BJ (cell line): ENCODE results near the gene CCDC9. TPM values are rescaled to one million over a fixed set of nuclear protein-coding genes. Genes with fewer than 3 reads are reported as not detected.

Source experiments
- CTCF ChIA-PET: fragments of 350-600 bp; formaldehyde crosslinking; extraction: SDS; loops from one replicate; lab custom pipeline; 2021; ENCODE audit warnings: antibody characterized with exemption, inconsistent platforms; lab: Yijun Ruan, JAX
- POLR2A ChIA-PET: fragments of 300-600 bp; sonication (Branson Sonifier 250); formaldehyde crosslinking; extraction: SDS; loops from one replicate; lab custom pipeline; 2021; ENCODE audit warnings: antibody characterized with exemption; lab: Charles Lee
- DNase-seq: peaks from one replicate; pipeline ENCODE4 v3.0.0-alpha.2; 2011; ENCODE audit warnings: low read depth
- H3K27me3 ChIP-seq: 2 replicates; pipeline ENCODE4 v1.6.0; 2011; ENCODE audit warnings: low read length; ENCODE audit not compliant: control insufficient read depth, insufficient read depth
- H3K36me3 ChIP-seq: 2 replicates; pipeline ENCODE4 v1.5.1; 2011; ENCODE audit warnings: low read length; ENCODE audit not compliant: control insufficient read depth, insufficient read depth
- H3K4me3 ChIP-seq: 2 replicates; pipeline ENCODE4 v1.5.1; 2011; ENCODE audit warnings: low read depth, mild to moderate bottlenecking, control low read depth, low read length
- CTCF ChIP-seq: IDR thresholded peaks from 2 replicates; pipeline ENCODE4 v1.5.1; 2011; ENCODE audit warnings: low read depth, mild to moderate bottlenecking, control low read depth, inconsistent platforms, low read length, moderate library complexity; ENCODE audit not compliant: insufficient read depth
- polyA plus RNA-seq: library from polyadenylated mRNA; depleted of rRNA; stranded (reverse); fragments of >200 nt; gene quantifications from 2 replicates; pipeline ENCODE4 v1.2.3, GENCODE V29; 2011

Gene CCDC9
- polyA plus RNA-seq, 1 experiment, result 4.1 TPM

GRCh38 chr19:47240556-47240955, 15.8 kb upstream of the CCDC9 start:
- no peak for DNase-seq
- Histone ChIP-seq H3K4me3 (no peak overlapping the region), H3K27me3 (no peaks in the 10 kb centered on the region), H3K36me3 (no peaks in the 10 kb centered on the region)
- CTCF ChIA-PET, result no interaction called here
- POLR2A ChIA-PET, result no interaction called here
- no peak for TF ChIP-seq CTCF

- H3K4me3 ChIP-seq, result no peak overlapping the region
These were observed 15.1 kb upstream of the CCDC9 start for GRCh38 chr19:47240996-47241918.

GRCh38 chr19:47241919-47242577, 14.3 kb upstream of the CCDC9 start:
- POLR2A ChIA-PET, result no interaction called here
- CTCF ChIA-PET, result interaction anchor here (1.1 to 7.1 kb wide), 2 partner anchors 17 to 90 kb away, joined by 4 to 339 read pairs; no protein-coding TSS in a partner anchor
- no peak overlapping the region for H3K4me3 ChIP-seq
- TF ChIP-seq CTCF, result no peak
- no peak for DNase-seq
- no peaks in the 10 kb centered on the region for H3K27me3 ChIP-seq
- H3K36me3 ChIP-seq, result no peaks in the 10 kb centered on the region

More at GRCh38 chr19:47240996-47241918, 15.1 kb upstream of the CCDC9 start:
- ChIA-PET CTCF (no interaction called here), POLR2A (no interaction called here)
- H3K36me3 ChIP-seq, result no peaks in the 10 kb centered on the region
- H3K27me3 ChIP-seq, result no peaks in the 10 kb centered on the region
- no peak for DNase-seq
- no peak for TF ChIP-seq CTCF

- no peaks in the 10 kb centered on the region for H3K36me3 ChIP-seq
- no peaks in the 10 kb centered on the region for H3K27me3 ChIP-seq
- POLR2A ChIA-PET, result interaction anchor here (0.6 to 1.5 kb wide), 7 partner anchors 11 to 86 kb away, joined by 5 to 13 read pairs (median 5); partner anchors contain the start of gene CCDC9
- DNase-seq, result no peak
- CTCF ChIA-PET, result interaction anchor here (0.8 to 7.1 kb wide), 9 partner anchors 11 to 164 kb away, joined by 3 to 339 read pairs (median 13); partner anchors contain the start of genes DHX34 and SAE1
- peak overlapping the region; percentile 55 for H3K4me3 ChIP-seq
- TF ChIP-seq CTCF, result no peak
These were observed 13.0 kb upstream of the CCDC9 start for GRCh38 chr19:47243364-47243775.
